ACHN (cell line): Measurements from ENCODE around the gene NIPAL1.
A peak's percentile ranks its signal among the peaks of the same experiment; 100 is the strongest.

ENCODE experiments used
- DNase-seq: peaks from one replicate; pipeline ENCODE4 v3.0.0-alpha.2; 2015
- in situ Hi-C: cut with HindIII; loops from 2 replicates; pipeline ENCODE4 v1.10.0; 2017; ENCODE audit warnings: low sequenced_read_pairs, low pct_ligation_motif_present, low pct_unique_long_range_greater_than_20kb

NIPAL1 gene

DNA sequence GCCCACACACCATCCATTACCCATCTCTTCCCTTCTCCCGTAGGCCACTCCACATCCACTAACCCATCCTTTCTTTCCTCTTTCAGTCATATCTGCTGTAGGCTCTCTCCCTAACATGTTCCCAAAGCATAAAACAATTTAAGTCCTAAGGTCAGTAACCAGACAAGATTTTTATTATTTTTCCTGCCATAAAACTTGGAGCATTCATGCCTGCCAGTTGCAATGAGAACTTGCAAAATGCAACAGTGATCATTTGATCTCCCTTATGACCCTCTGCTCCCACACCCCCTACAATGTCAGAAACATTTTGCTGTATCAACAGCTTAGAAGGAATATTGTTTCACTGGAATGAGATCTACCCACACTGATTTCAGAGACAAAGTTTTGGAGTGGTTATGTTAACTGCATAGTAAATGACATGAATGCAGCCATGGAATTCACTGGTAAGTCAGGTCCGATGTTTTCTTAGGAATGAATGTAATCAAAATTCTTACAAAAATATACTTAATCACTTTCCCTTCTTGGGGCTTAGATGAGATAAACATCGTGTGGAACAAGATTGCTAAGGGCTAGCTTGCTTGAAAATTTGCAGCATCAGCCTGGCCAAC, 5.7 kb downstream of the NIPAL1 start:
- in situ Hi-C loops, result no loop called here
- no peak for DNase-seq

DNA sequence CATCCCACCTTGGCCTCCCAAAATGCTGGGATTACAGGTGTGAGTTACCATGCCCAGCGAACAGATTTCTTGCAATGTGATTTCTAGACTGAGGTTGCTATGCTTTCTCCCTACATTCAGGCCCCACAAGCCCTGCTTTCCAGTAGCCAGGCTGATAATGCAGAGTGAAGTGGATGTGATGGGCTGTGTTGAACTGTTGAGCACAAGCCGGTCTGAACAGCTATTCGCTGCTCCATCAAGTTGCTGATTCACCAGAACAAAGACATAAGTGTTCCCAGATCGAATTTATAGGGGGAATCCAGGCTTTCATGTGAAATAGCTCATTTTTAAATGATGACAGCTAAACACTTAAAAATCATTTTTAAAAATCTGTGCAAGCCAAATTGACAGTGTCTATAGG, 8.0 kb downstream of the NIPAL1 start:
- DNase-seq, result no peak
- in situ Hi-C loops, result no loop called here

- in situ Hi-C loops, result no loop called here
- DNase-seq, result no peak
Observed at GRCh38 chr4:48025005-48025404, 8.4 kb downstream of the NIPAL1 start.

DNA sequence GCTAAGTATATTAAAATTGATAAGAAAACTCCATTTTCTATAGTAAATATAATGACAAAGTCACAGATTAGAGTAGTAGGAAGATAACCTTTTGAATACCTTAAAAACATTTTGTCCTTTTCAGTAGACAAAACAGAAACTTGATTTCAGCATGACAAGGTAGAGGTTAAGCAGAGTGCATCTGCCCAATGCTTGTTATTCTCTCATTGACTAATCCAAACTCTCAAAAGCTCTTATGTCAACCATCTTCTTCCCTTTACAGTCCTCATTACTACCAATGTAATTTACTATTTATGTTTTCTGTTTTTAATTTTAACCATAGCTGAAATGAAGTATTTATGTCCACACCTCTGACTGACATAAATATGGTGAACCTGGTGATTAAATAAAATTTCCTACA, 11.1 kb downstream of the NIPAL1 start:
- in situ Hi-C loops, result no loop called here
- no peak for DNase-seq

- in situ Hi-C loops, result no loop called here
- DNase-seq, result no peak
Observed at GRCh38 chr4:48028696-48029095, 12.1 kb downstream of the NIPAL1 start.

GRCh38 chr4:48030470-48030869, 13.9 kb downstream of the NIPAL1 start:
- in situ Hi-C loops, result no loop called here
- DNase-seq, result no peak

DNA sequence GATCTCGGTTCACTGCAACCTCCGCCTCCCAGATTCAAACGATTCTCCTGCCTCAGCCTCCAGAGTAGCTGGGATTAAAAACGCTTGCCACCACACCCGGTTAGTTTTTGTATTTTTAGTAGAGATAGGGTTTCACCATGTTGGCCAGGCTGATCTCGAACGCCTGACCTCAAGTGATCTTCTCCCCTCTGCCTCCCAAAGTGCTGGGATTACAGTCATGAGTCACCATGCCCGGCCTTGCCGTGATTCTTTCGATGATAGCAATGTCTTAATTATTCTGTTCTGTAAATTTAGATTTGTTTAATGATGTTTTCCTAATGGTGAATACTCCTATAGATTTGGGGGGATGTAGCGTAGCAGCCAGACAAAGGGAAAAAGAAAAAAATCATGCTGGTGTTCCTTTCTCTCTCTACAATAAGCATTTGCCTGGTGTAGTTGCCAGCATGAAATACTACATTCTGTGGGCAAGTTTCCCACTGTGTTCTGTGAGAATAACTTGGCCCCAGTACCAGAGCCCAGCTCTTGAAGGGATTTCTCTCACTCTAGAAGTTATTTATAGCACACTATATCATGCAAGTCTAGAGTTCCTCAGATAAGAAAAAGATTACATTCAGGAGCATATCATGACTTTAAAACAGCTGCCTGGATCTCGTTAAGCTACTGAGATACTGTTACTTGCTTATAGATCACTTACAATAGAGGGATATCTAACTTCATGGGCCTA, 15.4 kb downstream of the NIPAL1 start:
- in situ Hi-C loops, result no loop called here
- no peak for DNase-seq

GRCh38 chr4:48032721-48033120, 16.1 kb downstream of the NIPAL1 start:
- no peak for DNase-seq
- in situ Hi-C loops, result no loop called here

- in situ Hi-C loops, result no loop called here
- no peak for DNase-seq
Observed at GRCh38 chr4:48033412-48033811, 16.8 kb downstream of the NIPAL1 start.

GRCh38 chr4:48033825-48034413, 17.3 kb downstream of the NIPAL1 start:
- in situ Hi-C loops, result no loop called here
- peak; percentile 39 for DNase-seq

- no peak for DNase-seq
- in situ Hi-C loops, result no loop called here
Observed at GRCh38 chr4:48035952-48036351, 19.4 kb downstream of the NIPAL1 start.

DNA sequence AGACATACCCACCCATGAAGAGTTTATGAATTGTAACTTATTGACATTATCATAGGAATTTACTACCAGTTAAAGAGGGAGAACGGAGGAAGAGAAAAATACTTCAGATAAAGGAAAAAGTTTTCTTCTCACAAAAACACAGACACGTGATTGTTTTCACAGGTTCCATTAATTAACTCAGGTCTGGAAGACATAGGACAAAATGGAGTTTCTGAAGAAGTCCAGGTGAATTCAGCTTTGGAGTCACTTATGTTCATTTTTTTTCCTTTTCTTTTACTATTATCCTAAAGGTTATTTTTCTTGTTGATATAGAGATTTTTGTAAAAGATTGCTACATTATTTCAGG, 20.5 kb downstream of the NIPAL1 start:
- in situ Hi-C loops, result no loop called here
- no peak for DNase-seq

DNA sequence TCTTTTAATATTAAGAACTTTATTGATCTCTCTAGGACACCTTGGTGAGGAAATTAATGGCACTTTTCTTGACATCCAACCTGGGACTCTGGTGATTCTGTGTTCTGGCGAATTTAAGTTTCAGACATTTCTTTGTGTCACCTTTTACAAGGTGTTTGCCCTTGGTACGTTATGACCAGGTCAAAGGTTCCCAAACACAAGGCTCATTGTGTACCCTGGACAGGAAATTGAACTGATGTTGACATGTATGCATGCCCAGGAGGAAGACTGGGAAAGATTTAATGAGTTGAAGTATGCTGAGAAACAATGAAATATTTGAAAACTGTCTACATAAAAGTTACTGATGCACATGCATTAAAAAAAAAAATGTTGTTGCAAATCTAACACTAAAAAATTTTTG, 22.1 kb downstream of the NIPAL1 start:
- in situ Hi-C loops, result no loop called here
- no peak for DNase-seq

DNA sequence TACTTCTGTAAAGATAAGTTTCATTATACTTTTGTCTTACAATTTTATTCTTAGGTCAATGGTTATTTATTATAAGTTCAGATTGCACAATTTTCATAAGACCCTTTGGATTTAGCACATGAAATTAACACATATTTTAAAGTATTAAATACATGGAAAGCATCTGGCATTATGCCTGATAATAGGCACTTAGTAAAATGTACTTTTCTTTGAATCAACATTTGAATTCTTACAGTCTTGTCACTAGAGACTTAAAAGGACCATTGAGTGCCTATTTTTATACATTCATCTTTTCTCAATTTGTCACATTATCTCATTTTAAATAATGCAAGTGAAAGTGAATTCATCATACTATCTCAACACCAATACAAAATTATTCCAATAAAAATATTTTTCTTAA, 23.0 kb downstream of the NIPAL1 start:
- no peak for DNase-seq
- in situ Hi-C loops, result no loop called here

GRCh38 chr4:48041535-48042137, 25.1 kb downstream of the NIPAL1 start:
- in situ Hi-C loops, result no loop called here
- DNase-seq, result no peak

DNA sequence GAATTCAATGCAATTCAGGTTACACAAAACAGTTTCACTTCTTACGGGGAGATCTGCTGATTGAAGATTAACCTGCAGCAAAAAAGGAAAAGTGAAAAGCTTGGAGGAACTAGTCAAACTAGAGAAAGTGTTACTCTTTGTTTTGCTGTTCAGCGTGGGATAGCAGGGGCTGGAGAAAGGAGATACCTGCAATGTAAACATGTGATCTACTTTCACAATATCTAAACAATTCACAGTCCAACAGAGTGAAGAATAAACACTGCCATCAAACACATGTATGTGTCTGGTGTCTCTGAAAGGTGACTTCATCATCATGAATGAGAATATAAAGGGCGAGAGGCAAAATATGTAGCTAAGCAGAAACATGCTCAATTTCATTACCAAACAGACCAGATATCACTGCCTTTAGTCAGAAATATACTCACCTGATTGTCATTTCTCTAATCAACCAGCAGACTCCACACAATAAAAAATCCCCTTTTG, 26.4 kb downstream of the NIPAL1 start:
- DNase-seq, result peak; percentile 15
- in situ Hi-C loops, result no loop called here

GRCh38 chr4:48043504-48043903, 26.9 kb downstream of the NIPAL1 start:
- in situ Hi-C loops, result no loop called here
- DNase-seq, result no peak

GRCh38 chr4:48044298-48044697, 27.7 kb downstream of the NIPAL1 start:
- DNase-seq, result no peak
- in situ Hi-C loops, result no loop called here

- no peak for DNase-seq
- in situ Hi-C loops, result no loop called here
Observed at GRCh38 chr4:48046059-48046458, 29.5 kb downstream of the NIPAL1 start.

GRCh38 chr4:48047421-48047844, 30.9 kb downstream of the NIPAL1 start:
- no peak for DNase-seq
- in situ Hi-C loops, result no loop called here
